Activated naive CD8-positive, alpha-beta T cell treated with anti-CD3 and anti-CD28 coated beads for 36 hours (primary cell): ENCODE results near the gene PCDHGB2. TPM values are rescaled to one million over a fixed set of nuclear protein-coding genes. Genes with fewer than 3 reads are reported as not detected.

ENCODE experiments used
- total RNA-seq, 2 experiments: library from RNA; stranded (reverse); gene quantifications; one replicate each; pipeline ENCODE4 v1.2.3, GENCODE V29; 2021

Gene PCDHGB2
- total RNA-seq, 2 experiments from 2014 or later: 0.10 TPM; not detected in 1

Other genes starting within 250 kb of the PCDHGB2 start
- not detected for gene PCDHB4, start 238.2 kb upstream of the PCDHGB2 start, total RNA-seq
- gene PCDHB5, start 224.8 kb upstream of the PCDHGB2 start, total RNA-seq: not detected
- not detected for gene PCDHB6, start 209.9 kb upstream of the PCDHGB2 start, total RNA-seq
- not detected for gene PCDHB7, start 187.3 kb upstream of the PCDHGB2 start, total RNA-seq
- not detected for gene PCDHB8, start 182.2 kb upstream of the PCDHGB2 start, total RNA-seq
- not detected for gene PCDHB16, start 177.6 kb upstream of the PCDHGB2 start, total RNA-seq
- not detected for gene PCDHB9, start 172.8 kb upstream of the PCDHGB2 start, total RNA-seq
- gene PCDHB10, start 167.6 kb upstream of the PCDHGB2 start, total RNA-seq: not detected
- gene PCDHB11, start 160.4 kb upstream of the PCDHGB2 start, total RNA-seq: not detected
- not detected for gene PCDHB12, start 151.3 kb upstream of the PCDHGB2 start, total RNA-seq
- not detected for gene PCDHB13, start 146.1 kb upstream of the PCDHGB2 start, total RNA-seq
- not detected for gene PCDHB14, start 136.7 kb upstream of the PCDHGB2 start, total RNA-seq
- gene PCDHB15, start 114.6 kb upstream of the PCDHGB2 start, total RNA-seq: not detected
- under 1 TPM in 1 of 2 experiments, not detected in 1; 0.21 TPM for gene SLC25A2, start 55.9 kb upstream of the PCDHGB2 start, total RNA-seq
- 10 to 100 TPM; 60.4 to 60.5 TPM for gene TAF7, start 39.2 kb upstream of the PCDHGB2 start, total RNA-seq
- not detected for gene PCDHGA1, start 29.5 kb upstream of the PCDHGB2 start, total RNA-seq
- gene PCDHGA2, start 21.2 kb upstream of the PCDHGB2 start, total RNA-seq: not detected
- gene PCDHGA3, start 16.2 kb upstream of the PCDHGB2 start, total RNA-seq: not detected
- not detected for gene PCDHGB1, start 9.9 kb upstream of the PCDHGB2 start, total RNA-seq
- under 1 TPM in 1 of 2 experiments, not detected in 1; 0.12 TPM for gene PCDHGA4, start 5.0 kb upstream of the PCDHGB2 start, total RNA-seq
- under 1 TPM in 1 of 2 experiments, not detected in 1; 0.06 TPM for gene PCDHGA5, start 4.2 kb downstream of the PCDHGB2 start, total RNA-seq
- not detected for gene PCDHGB3, start 10.2 kb downstream of the PCDHGB2 start, total RNA-seq
- gene PCDHGA6, start 13.9 kb downstream of the PCDHGB2 start, total RNA-seq: under 1 TPM; 0.08 TPM
- not detected for gene PCDHGA7, start 22.7 kb downstream of the PCDHGB2 start, total RNA-seq
- not detected for gene PCDHGB4, start 27.7 kb downstream of the PCDHGB2 start, total RNA-seq
- not detected for gene PCDHGA8, start 32.6 kb downstream of the PCDHGB2 start, total RNA-seq
- under 1 TPM; 0.16 to 0.26 TPM for gene PCDHGB5, start 38.0 kb downstream of the PCDHGB2 start, total RNA-seq
- not detected for gene PCDHGA9, start 42.8 kb downstream of the PCDHGB2 start, total RNA-seq
- gene PCDHGB6, start 48.0 kb downstream of the PCDHGB2 start, total RNA-seq: not detected
- under 1 TPM in 1 of 2 experiments, not detected in 1; 0.06 TPM for gene PCDHGA10, start 53.0 kb downstream of the PCDHGB2 start, total RNA-seq
- gene PCDHGB7, start 57.7 kb downstream of the PCDHGB2 start, total RNA-seq: not detected
- under 1 TPM in 1 of 2 experiments, not detected in 1; 0.06 TPM for gene PCDHGA11, start 61.1 kb downstream of the PCDHGB2 start, total RNA-seq
- gene PCDHGA12, start 70.5 kb downstream of the PCDHGB2 start, total RNA-seq: under 1 TPM in 1 of 2 experiments, not detected in 1; 0.08 TPM
- gene PCDHGC3, start 116.0 kb downstream of the PCDHGB2 start, total RNA-seq: under 1 TPM in 1 of 2 experiments, not detected in 1; 0.33 TPM
- not detected for gene PCDHGC4, start 125.0 kb downstream of the PCDHGB2 start, total RNA-seq
- gene PCDHGC5, start 129.1 kb downstream of the PCDHGB2 start, total RNA-seq: not detected